ENCODE data around the gene PAEP. TPM values are rescaled to one million over a fixed set of nuclear protein-coding genes. Genes with fewer than 3 reads are reported as not detected.

PAEP gene
- total and polyA plus RNA-seq, 9 donors: 0.30 to 1.4 (median 0.35) TPM; not detected in 4

DNA sequence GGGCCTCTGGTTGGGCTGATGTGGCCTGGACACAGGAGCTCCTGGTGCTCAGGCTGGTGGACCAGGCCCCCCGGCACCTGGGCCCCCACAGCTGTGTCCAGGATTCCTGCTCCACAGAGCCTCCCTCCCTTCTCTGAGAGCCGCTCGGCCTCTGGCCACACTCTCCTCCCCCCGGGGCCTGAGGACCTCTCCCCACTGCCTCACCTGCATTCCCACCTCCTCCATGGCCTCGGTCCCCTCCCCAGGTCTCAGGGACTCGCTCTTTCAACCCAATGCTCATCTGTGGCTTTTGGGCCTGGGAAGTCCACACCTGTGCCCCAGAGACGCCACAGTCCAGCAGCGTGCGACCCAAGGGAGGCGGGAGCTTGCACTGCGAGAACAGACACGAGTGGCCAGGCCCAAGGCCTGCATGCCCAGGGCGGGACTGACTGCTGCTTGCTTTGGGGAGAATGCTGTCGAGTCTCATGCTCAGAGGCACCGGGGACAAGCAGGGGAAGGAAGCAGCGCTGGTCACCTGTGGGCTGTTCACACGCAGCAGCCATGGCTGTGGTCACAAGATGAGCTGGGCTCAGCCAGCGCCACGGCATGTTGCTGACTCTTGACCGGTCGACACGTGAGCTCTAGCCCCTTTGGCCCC, 14.6 kb downstream of the PAEP start:
- no peaks in the 10 kb centered on the region for H3K27me3 ChIP-seq (ENCODE audit: control insufficient read depth, insufficient read depth, low read length)
- no peak overlapping the region for H3K27ac ChIP-seq (ENCODE audit: low read length)
- no peak for DNase-seq
- no peak overlapping the region for H3K4me3 ChIP-seq (ENCODE audit: low read length)
- no peaks in the 10 kb centered on the region for H3K9me3 ChIP-seq (replicated peaks; ENCODE audit: control insufficient read depth, low read depth, low read length)
- no peaks in the 10 kb centered on the region for H3K36me3 ChIP-seq (ENCODE audit: control insufficient read depth, insufficient read depth, low read length)
- WGBS (ENCODE audit: insufficient coverage): 75% methylated on average over 22 of the region's 22 CpGs
- no peaks in the 10 kb centered on the region for H3K4me1 ChIP-seq (ENCODE audit: control insufficient read depth, insufficient read depth, low read length)

DNA sequence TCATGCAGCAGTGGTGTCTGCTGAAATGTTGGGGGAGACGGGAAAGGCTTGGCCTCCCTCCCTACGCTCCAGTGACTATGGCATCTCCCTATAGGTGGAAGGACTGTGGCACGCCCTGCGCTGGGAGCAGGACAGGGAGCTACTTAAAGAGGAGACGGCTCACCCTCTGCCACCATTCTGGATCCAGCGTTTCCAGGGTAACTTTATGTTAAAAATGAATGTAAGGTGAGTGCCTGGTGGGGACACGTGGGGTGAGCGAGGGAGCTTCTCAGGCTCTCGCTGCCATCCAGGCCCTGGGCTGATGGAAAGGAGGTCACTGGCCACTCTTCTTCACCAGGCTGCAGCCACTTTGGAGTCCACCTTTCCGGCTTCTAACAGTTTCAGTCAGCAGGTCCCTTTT, 15.7 kb downstream of the PAEP start:
- peaks cover 2% of the 10 kb centered on the region for H3K27me3 ChIP-seq (ENCODE audit: control insufficient read depth, insufficient read depth, low read length)
- H3K4me1 ChIP-seq (ENCODE audit: control insufficient read depth, insufficient read depth, low read length): no peaks in the 10 kb centered on the region
- WGBS (ENCODE audit: insufficient coverage): 76% methylated on average over 8 of the region's 10 CpGs
- H3K4me3 ChIP-seq (ENCODE audit: low read length): no peak overlapping the region
- no peaks in the 10 kb centered on the region for H3K9me3 ChIP-seq (replicated peaks; ENCODE audit: control insufficient read depth, low read depth, low read length)
- no peaks in the 10 kb centered on the region for H3K36me3 ChIP-seq (ENCODE audit: control insufficient read depth, insufficient read depth, low read length)
- H3K27ac ChIP-seq (ENCODE audit: low read length): no peak overlapping the region
- no peak for DNase-seq

DNA sequence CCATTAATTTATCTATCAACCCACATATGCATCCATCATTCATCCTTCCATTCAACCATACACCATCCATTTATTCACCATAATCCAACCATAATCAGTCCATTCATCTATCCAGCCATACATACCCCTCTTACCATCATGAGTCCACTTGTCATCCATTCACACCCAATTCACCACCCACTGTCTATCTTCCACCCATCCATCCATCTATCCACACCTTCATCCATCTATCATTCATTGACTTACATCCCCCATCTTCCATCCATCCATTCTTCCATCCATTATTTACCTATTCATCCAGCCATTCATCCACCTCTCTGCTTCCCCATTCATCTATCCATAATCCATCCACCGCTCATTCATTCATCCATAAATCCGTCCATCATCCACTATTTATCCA, 17.8 kb downstream of the PAEP start:
- H3K36me3 ChIP-seq (ENCODE audit: control insufficient read depth, insufficient read depth, low read length): no peaks in the 10 kb centered on the region
- no peak overlapping the region for H3K27ac ChIP-seq (ENCODE audit: low read length)
- DNase-seq: no peak
- 32% methylated on average over 2 of the region's 2 CpGs for WGBS (ENCODE audit: insufficient coverage)
- H3K27me3 ChIP-seq (ENCODE audit: control insufficient read depth, insufficient read depth, low read length): peaks cover 2% of the 10 kb centered on the region
- H3K4me3 ChIP-seq (ENCODE audit: low read length): no peak overlapping the region
- H3K4me1 ChIP-seq (ENCODE audit: control insufficient read depth, insufficient read depth, low read length): no peaks in the 10 kb centered on the region
- no peaks in the 10 kb centered on the region for H3K9me3 ChIP-seq (replicated peaks; ENCODE audit: control insufficient read depth, low read depth, low read length)

DNA sequence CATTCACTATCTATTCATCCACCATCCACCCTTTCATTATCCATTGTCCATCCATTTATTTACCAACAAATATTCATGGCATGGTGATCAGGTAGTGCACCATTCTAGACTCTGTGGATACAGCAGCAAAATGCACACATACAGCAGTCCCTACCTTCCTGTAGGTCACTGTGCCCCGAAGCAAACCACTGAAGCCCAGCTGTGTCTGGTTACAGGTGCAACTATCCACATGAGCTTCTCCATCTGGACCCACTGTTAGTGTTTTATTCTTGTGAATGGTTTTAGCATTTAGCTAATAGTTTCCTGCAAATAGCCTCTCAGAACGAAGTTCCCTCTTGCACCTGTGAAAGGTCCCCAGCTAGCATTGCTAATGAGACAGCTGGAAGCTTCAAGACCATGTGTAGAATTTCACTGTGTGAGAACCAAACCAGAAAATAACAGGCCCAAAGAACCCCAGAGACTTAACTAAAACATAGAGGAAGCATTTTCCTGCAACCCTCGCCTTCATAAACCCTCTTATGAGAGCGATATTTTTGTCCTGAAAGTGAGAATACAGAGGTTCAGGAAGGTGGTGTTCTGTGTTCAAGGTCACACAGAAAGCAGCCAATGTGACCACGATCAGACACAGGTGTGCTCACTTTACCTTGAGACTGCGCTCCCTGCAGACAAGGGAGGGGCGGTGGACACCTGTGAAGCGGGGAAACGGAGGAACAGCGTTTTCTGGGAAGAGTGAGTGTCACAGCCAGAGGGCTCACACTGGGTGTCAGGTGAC, 18.5 kb downstream of the PAEP start:
- DNase-seq: no peak
- Histone ChIP-seq H3K27ac (ENCODE audit: low read length) (no peak overlapping the region), H3K27me3 (ENCODE audit: control insufficient read depth, insufficient read depth, low read length) (peaks cover 2% of the 10 kb centered on the region), H3K4me1 (ENCODE audit: control insufficient read depth, insufficient read depth, low read length) (no peaks in the 10 kb centered on the region), H3K4me3 (ENCODE audit: low read length) (no peak overlapping the region), H3K36me3 (ENCODE audit: control insufficient read depth, insufficient read depth, low read length) (no peaks in the 10 kb centered on the region), H3K9me3 (replicated peaks; ENCODE audit: control insufficient read depth, low read depth, low read length) (no peaks in the 10 kb centered on the region)
- WGBS (ENCODE audit: insufficient coverage): 52% methylated on average over 5 of the region's 10 CpGs

DNA sequence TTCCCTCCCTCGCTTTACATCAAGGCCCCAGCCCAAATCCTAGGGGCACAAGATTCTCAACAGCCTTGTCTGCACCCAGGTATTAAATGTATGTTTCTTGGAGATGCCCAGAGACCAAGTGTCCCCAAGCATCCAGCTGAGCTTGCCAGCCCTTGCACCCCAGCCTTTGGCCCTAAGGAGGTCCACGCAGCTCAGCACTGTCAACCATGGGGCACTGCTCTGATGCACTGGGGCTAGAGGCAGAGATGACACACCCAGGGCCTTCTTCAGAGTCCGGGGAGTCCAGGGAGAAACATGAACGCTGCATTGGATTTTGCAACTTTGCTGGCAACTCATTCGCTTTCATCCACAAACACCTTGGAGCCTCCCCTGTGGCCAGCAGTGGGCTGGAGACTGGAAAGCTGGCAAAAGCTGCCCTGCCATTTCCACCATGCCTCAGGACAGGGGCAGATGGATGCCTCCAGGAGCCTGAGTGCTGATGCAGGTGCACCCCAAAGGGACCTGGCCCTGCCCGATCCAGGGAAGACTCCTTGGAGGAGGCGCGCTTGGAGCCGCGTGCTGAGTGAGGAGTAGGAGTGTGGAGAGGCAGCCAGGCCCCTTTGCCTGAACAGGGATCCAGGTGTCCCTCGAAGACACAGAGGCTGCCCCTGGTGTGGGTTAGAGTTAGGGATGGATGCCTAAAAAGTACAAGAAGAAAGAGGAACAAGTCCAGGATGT, 19.3 kb downstream of the PAEP start:
- H3K4me3 ChIP-seq (ENCODE audit: low read length): no peak overlapping the region
- WGBS (ENCODE audit: insufficient coverage): 83% methylated on average over 9 of the region's 11 CpGs
- H3K27ac ChIP-seq (ENCODE audit: low read length): no peak overlapping the region
- DNase-seq: no peak
- peaks cover 2% of the 10 kb centered on the region for H3K27me3 ChIP-seq (ENCODE audit: control insufficient read depth, insufficient read depth, low read length)
- H3K9me3 ChIP-seq (replicated peaks; ENCODE audit: control insufficient read depth, low read depth, low read length): no peaks in the 10 kb centered on the region
- no peaks in the 10 kb centered on the region for H3K4me1 ChIP-seq (ENCODE audit: control insufficient read depth, insufficient read depth, low read length)
- H3K36me3 ChIP-seq (ENCODE audit: control insufficient read depth, insufficient read depth, low read length): no peaks in the 10 kb centered on the region

DNA sequence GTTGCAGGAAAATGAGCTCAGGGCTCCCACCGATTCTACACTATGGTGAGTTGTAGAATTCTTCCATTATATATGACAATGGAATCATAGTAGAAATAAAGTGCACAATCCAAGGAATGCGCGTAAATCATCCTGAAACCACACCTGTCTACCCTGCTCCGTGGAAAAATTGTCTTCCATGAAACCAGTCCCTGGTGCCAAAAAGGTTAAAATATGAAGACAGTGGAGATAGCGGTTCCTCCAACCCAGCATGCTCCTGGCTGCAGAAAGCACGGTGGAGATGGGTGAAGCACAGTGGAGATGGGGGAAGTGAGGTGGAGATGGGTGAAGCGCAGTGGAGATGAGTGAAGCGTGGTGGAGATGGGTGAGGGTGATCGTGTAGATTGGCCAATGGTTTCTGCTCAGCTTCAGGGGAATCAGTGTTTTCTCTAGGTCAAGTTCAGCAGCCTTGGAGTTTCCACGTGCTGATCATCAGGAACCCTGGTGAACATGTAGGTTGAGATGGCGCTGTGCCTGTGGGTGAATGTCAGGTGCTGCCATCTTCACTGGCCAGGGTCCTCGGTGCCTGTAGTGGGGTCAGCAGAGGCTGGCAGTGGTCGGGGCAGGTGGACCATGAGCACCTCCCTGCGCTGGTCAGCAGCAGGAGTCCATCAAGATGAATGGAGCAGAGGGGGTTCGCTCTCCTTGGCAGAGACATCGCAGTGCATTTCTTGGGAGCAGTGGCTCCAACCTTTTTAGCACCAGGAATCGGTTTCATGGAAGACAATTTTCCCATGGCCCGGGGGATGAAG, 20.3 kb downstream of the PAEP start:
- no peak overlapping the region for H3K27ac ChIP-seq (ENCODE audit: low read length)
- 88% methylated on average over 13 of the region's 18 CpGs for WGBS (ENCODE audit: insufficient coverage)
- no peak for DNase-seq
- no peaks in the 10 kb centered on the region for H3K9me3 ChIP-seq (replicated peaks; ENCODE audit: control insufficient read depth, low read depth, low read length)
- H3K4me3 ChIP-seq (ENCODE audit: low read length): no peak overlapping the region
- peaks cover 2% of the 10 kb centered on the region for H3K27me3 ChIP-seq (ENCODE audit: control insufficient read depth, insufficient read depth, low read length)
- H3K36me3 ChIP-seq (ENCODE audit: control insufficient read depth, insufficient read depth, low read length): no peaks in the 10 kb centered on the region
- no peaks in the 10 kb centered on the region for H3K4me1 ChIP-seq (ENCODE audit: control insufficient read depth, insufficient read depth, low read length)

DNA sequence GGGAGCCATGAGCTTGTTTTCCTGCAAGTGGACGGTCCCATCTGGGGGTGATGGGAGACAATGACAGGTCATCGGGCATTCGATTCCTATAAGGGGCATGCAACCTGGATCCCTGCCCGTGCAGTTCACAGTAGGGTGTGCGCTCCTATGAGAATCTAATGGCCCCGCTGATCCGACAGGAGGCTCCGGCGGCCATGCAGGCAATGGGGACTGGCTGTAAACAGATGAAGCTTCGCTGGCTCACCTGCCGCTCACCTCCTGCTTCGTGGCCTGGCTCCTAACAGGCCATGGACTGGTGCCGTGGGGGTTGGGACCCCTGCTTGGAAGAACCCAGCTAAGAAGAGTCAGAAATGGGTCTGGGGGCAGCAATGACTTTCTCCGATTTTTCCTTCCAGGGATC, 21.0 kb downstream of the PAEP start:
- Histone ChIP-seq H3K4me3 (ENCODE audit: low read length) (no peak overlapping the region), H3K9me3 (replicated peaks; ENCODE audit: control insufficient read depth, low read depth, low read length) (no peaks in the 10 kb centered on the region), H3K27ac (ENCODE audit: low read length) (no peak overlapping the region), H3K36me3 (ENCODE audit: control insufficient read depth, insufficient read depth, low read length) (no peaks in the 10 kb centered on the region), H3K27me3 (ENCODE audit: control insufficient read depth, insufficient read depth, low read length) (peaks cover 2% of the 10 kb centered on the region), H3K4me1 (ENCODE audit: control insufficient read depth, insufficient read depth, low read length) (no peaks in the 10 kb centered on the region)
- WGBS (ENCODE audit: insufficient coverage): 86% methylated on average over 14 of the region's 14 CpGs
- DNase-seq: no peak

DNA sequence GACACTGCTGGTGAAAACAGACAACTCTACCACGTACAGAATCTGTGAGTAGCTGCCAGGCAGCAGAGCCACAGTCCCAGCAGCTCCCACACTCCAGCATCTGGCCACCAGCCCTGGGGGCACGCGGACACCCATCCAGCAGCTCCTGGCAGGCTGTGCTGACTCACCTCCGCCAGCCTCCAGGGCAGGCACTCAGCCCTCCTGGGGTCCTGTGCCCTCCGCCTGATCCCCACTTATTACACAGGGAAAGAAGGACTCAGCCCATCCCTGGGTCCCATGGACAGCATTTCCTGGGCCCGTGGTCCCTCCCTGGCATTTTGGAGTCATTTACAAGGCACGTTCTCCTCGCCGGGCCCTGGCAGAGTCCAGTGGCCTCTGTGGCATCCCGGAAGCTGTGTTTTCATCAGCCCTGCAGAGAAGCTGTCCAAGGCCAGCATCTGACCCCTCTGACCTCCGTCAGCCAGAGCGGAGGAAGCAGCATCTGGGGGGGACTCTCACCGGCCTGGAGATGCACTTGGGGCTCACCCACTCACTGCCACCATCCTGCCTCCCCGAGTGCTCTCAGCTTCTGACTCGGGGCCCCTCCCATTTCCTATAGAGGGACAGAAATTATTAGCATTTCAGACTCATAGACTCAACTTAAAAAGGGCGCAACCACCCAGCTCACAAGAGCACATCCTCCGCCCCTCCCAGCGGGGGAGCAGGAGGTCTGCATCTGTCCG, 21.6 kb downstream of the PAEP start:
- H3K4me1 ChIP-seq (ENCODE audit: control insufficient read depth, insufficient read depth, low read length): no peaks in the 10 kb centered on the region
- WGBS (ENCODE audit: insufficient coverage): 75% methylated on average over 18 of the region's 19 CpGs
- peaks cover 2% of the 10 kb centered on the region for H3K27me3 ChIP-seq (ENCODE audit: control insufficient read depth, insufficient read depth, low read length)

DNA sequence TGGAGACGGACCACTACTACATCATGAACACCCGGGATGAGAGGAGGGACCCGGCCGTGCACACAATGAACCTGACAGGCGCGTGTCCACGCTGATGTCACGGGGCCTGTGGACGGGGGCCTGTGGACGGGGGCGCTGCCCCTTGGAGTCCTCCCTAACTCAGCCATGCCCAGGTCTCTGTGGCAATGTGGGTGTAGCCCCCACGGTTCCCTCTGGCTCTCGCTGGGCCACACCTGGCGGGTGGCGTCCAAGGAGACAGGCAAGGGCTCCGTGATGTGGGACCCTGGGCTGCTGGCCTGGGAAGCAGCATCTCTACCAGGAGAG, 22.1 kb downstream of the PAEP start:
- Histone ChIP-seq H3K4me3 (ENCODE audit: low read length) (no peak overlapping the region), H3K9me3 (replicated peaks; ENCODE audit: control insufficient read depth, low read depth, low read length) (no peaks in the 10 kb centered on the region), H3K36me3 (ENCODE audit: control insufficient read depth, insufficient read depth, low read length) (no peaks in the 10 kb centered on the region), H3K27me3 (ENCODE audit: control insufficient read depth, insufficient read depth, low read length) (peaks cover 2% of the 10 kb centered on the region), H3K4me1 (ENCODE audit: control insufficient read depth, insufficient read depth, low read length) (no peaks in the 10 kb centered on the region), H3K27ac (ENCODE audit: low read length) (no peak overlapping the region)
- WGBS (ENCODE audit: insufficient coverage): 85% methylated on average over 12 of the region's 16 CpGs
- DNase-seq: no peak

More for the DNA sequence above, 21.6 kb downstream of the PAEP start:
- H3K27ac ChIP-seq (ENCODE audit: low read length): no peak overlapping the region
- no peaks in the 10 kb centered on the region for H3K36me3 ChIP-seq (ENCODE audit: control insufficient read depth, insufficient read depth, low read length)
- no peak for DNase-seq
- no peaks in the 10 kb centered on the region for H3K9me3 ChIP-seq (replicated peaks; ENCODE audit: control insufficient read depth, low read depth, low read length)
- no peak overlapping the region for H3K4me3 ChIP-seq (ENCODE audit: low read length)

Data from muscle of leg (tissue), 11 donors.